ENCODE data around the gene SLCO1B3. TPM values are rescaled to one million over a fixed set of nuclear protein-coding genes. Genes with fewer than 3 reads are reported as not detected.

SLCO1B3 gene
- total RNA-seq, 1 donor from 2014 or later: not detected

DNA sequence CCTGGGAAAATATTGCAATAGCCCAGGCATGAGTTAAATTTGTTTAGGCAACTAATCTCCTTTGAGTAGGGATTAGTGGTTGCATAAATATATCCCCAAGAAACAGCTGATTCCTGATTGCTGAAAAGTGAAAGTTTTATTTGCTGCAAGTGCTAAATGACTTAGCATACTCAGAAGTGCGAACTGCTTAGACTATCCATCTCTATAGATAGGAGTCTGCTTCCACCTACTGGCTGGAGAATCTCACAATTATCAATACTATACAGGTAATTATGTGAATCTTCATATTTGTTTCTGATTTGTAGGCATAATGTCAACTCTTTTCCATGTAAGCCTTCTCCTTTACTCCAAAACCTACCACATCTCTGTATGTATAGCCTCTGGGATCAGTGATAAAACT lies 12.0 kb upstream of the SLCO1B3 start:
- Histone ChIP-seq H3K4me1 (peaks cover 0 to 4% of the 10 kb centered on the region in 2 donors), H3K4me3 (no peak overlapping the region), H3K27me3 (no peaks in the 10 kb centered on the region), H3K36me3 (no peaks in the 10 kb centered on the region), H3K27ac (no peak overlapping the region), H3K9me3 (no peaks in the 10 kb centered on the region)
- TF ChIP-seq, protein P1, sequence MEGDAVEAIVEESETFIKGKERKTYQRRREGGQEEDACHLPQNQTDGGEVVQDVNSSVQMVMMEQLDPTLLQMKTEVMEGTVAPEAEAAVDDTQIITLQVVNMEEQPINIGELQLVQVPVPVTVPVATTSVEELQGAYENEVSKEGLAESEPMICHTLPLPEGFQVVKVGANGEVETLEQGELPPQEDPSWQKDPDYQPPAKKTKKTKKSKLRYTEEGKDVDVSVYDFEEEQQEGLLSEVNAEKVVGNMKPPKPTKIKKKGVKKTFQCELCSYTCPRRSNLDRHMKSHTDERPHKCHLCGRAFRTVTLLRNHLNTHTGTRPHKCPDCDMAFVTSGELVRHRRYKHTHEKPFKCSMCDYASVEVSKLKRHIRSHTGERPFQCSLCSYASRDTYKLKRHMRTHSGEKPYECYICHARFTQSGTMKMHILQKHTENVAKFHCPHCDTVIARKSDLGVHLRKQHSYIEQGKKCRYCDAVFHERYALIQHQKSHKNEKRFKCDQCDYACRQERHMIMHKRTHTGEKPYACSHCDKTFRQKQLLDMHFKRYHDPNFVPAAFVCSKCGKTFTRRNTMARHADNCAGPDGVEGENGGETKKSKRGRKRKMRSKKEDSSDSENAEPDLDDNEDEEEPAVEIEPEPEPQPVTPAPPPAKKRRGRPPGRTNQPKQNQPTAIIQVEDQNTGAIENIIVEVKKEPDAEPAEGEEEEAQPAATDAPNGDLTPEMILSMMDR (IDR thresholded peaks at IDR 0.05): peak in 2 of 3 experiments; percentile 10 to 48
- DNase-seq (ENCODE audit: low spot score in 2 of 2): no peak
- intact Hi-C loops (cut with DNase I): loop anchor here (2.0 kb wide), 1 partner anchor 152 kb away; no protein-coding TSS in a partner anchor

DNA sequence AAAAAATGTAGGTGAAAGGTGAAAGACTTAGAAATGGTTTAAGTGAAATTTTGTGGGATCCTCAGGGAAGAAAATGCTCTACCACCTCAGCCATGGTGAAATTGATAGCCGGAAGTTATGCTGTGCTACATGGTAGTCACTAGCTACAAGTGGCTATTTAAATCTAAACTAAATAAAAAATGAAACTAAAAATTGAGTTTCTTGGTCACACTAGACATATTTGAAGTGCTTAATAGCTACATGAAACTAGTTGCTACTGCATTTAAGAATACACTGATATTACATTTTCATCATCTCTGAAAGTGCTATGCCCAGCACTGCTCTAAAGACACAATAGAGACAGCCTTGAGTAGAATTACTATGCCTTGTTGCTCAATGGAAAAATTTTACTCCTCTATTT lies 10.3 kb upstream of the SLCO1B3 start:
- intact Hi-C loops (cut with DNase I): no loop called here
- no peak for DNase-seq (ENCODE audit: low spot score in 2 of 2)
- H3K27me3 ChIP-seq: no peaks in the 10 kb centered on the region
- H3K27ac ChIP-seq: no peak overlapping the region
- H3K4me3 ChIP-seq: no peak overlapping the region
- no peaks in the 10 kb centered on the region for H3K9me3 ChIP-seq
- peaks cover 0 to 4% of the 10 kb centered on the region in 2 donors for H3K4me1 ChIP-seq
- TF ChIP-seq, protein P1 (IDR thresholded peaks at IDR 0.05): no peak
- no peaks in the 10 kb centered on the region for H3K36me3 ChIP-seq

DNA sequence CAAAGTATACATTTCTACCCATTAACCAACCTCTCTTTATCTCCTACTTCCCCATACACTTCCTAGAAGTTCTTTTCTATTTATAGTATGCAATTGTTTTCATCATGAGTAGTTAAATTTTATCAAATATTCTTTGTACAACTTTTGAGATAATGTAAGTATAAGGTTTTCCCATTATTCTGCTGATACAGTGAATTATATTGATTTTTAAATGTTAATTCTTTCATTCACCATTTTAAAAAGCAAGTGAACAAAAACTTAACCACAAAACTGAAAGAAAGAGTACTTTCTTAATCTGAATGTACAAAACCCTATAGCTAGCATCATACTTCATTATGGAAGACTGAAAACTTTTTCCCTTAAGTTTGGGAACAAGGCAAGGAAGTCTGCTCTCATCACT lies 9.5 kb upstream of the SLCO1B3 start:
- H3K27me3 ChIP-seq: no peaks in the 10 kb centered on the region
- H3K9me3 ChIP-seq: no peaks in the 10 kb centered on the region
- DNase-seq (ENCODE audit: low spot score in 2 of 2): no peak
- H3K36me3 ChIP-seq: no peaks in the 10 kb centered on the region
- H3K4me3 ChIP-seq: no peak overlapping the region
- intact Hi-C loops (cut with DNase I): no loop called here
- TF ChIP-seq, protein P1 (IDR thresholded peaks at IDR 0.05): no peak
- no peak overlapping the region for H3K27ac ChIP-seq
- H3K4me1 ChIP-seq: peaks cover 0 to 4% of the 10 kb centered on the region in 2 donors

DNA sequence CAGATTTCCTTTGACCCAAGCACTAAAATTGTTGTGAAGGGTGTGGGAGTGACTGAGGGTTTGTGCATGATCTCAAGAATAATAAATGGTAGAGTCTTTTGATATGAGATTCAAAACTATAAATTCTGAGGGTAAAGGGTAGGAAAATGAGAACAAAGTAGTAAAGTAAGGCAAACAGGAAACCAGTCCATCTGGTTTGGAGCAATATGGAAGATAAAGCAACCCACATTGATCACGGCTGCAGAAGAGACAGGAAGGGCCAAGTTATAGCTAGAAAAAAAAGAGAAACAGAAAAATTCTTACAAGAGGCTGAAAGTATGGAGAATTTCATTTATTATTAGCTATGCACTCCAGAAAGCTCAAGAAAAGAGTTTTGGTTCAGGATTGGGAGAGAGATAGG lies 4.6 kb upstream of the SLCO1B3 start:
- TF ChIP-seq, protein P1 (IDR thresholded peaks at IDR 0.05): no peak
- DNase-seq (ENCODE audit: low spot score in 2 of 2): no peak
- Histone ChIP-seq H3K27ac (no peak overlapping the region), H3K4me3 (no peak overlapping the region), H3K4me1 (no peaks in the 10 kb centered on the region), H3K27me3 (no peaks in the 10 kb centered on the region), H3K9me3 (no peaks in the 10 kb centered on the region), H3K36me3 (no peaks in the 10 kb centered on the region)
- intact Hi-C loops (cut with DNase I): no loop called here

DNA sequence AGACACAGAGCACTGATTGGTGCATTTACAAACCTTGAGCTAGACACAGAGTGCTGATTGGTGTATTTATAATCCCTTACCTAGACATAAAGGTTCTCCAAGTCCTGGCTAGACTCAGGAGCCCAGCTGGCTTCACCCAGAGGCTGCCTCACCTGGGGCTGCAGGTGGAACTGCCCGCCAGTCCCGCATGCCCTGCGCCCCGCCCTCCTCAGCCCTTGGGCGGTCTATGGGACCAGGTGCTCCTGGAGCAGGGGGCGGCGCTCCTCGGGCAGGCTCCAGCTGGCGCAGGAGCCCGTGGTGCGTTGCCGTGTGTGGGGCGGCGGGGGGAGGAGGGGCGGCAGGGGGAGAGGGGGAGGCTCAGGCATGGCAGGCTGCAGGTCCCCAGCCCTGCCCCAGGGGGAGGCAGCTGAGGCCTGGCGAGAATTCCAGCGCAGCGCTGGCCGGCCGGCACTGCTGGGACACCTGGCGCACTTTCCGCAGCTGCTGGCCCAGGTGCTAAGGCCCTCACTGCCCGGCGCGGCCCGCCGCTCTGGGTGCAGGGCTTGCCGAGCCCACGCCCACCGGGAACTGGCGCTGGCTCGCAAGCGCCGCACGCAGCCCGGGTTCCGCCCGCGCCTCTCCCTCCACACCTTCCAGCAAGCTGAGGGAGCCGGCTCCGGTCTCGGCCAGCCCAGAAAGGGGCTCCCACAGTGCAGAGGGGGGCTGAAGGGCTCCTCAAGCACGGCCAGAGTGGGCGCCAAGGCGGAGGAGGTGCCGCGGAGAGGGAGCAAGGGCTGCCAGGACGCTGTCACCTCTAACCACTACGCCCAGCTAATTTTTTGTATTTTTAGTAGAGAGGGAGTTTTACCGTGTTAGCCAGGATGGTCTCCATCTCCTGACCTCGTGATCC lies 3.1 kb upstream of the SLCO1B3 start:
- no peaks in the 10 kb centered on the region for H3K27me3 ChIP-seq
- no peaks in the 10 kb centered on the region for H3K36me3 ChIP-seq
- intact Hi-C loops (cut with DNase I): no loop called here
- no peaks in the 10 kb centered on the region for H3K4me1 ChIP-seq
- H3K27ac ChIP-seq: no peak overlapping the region
- DNase-seq (ENCODE audit: low spot score in 2 of 2): no peak
- no peak overlapping the region for H3K4me3 ChIP-seq
- no peaks in the 10 kb centered on the region for H3K9me3 ChIP-seq
- TF ChIP-seq, protein P1 (IDR thresholded peaks at IDR 0.05): no peak

All from ascending aorta (tissue), 2 donors.